COR-L47 (cell line): ENCODE data around the gene MYO18B.
A peak's percentile ranks its signal among the peaks of the same experiment; 100 is the strongest.
"Not testable (repeated sequence)": the region's sequence is repeated elsewhere in the genome, so short reads cannot be mapped to it uniquely, and the experiment has no call there.

Experiments
- DNase-seq: peaks from one replicate; lab custom pipeline; 2025; lab: John Stamatoyannopoulos, UW

MYO18B gene

DNA sequence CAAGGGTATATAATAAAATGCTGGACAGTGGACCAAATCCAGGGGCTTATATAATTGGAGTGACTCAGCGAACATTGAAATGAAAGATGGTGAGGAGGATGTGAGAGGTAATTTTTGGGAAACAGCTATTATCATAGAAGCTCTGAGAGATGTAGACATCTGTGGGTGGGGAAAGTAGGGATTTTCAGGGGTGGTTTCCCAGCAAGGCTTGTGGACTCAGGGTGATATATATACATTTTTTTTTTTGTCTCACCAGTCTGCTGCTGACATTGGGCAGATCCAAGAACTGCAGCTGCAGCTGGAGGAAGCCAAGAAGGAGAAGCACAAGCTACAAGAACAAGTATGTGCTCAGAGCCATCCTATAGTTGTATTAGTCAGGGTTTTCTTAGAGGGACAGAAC lies 208.1 kb downstream of the MYO18B start:
- DNase-seq: no peak

DNA sequence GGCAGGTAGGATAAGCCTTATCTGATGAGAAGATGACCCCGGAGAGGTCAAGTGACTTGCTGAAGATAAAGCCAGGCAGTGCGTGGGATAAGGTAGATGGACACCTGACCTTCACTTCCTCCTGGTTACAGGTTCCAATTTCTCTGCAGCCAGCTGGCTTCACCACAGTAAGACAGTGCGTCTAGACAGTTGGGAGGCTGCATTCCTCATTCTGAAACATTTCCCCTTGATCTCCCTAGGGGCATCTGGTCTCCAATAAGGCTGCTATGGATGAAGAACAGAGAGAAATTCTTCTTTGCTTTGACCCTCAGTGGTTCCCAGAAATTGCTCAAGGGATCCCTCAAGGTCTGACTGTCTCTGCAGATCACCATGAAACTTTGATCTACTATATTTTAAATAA lies 211.3 kb downstream of the MYO18B start:
- DNase-seq: no peak

GRCh38 chr22:25953919-25954318 lies 211.9 kb downstream of the MYO18B start:
- DNase-seq: no peak

- no peak for DNase-seq
Measured at GRCh38 chr22:25955323-25955722, 213.3 kb downstream of the MYO18B start.

DNA sequence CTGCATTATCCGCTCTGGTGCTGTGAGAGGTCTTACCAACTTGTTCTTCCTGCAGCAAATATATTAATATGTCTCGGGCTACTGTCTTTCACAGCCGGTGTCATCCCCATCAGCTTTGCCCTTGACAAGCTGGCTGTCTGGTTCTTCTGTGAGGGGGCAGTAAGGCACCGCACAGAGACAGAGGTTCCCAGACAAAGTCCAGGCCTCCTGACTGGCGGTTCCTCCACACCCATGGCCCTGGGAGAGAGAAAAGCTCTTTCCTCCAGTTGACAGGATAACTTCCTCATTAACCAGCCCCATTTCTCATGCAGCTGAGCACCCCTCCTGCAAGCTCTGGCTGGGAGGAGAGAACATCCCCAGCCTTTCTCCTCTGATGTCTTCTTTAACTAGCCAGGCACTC lies 214.8 kb downstream of the MYO18B start:
- no peak for DNase-seq

- no peak for DNase-seq
Measured at GRCh38 chr22:25959818-25960774, 218.1 kb downstream of the MYO18B start.

DNA sequence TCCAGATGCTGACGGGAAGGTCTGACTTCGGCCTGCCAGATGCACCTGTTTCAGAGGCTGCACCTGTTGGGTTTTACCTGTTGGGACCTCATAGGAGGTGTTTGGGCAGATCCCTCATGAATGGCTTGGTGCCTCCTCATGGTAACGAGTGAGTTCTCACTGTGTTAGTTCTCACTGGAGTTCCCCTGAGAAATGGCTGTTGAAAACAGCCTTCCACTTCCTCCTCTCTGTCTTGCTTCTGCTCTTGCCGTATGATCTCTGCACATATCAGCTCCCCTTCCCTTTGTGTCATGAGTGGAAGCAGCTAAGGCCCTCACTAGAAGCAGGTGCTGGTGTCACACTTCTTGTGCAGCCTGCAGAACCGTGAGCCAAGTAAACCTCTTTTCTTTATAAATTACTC lies 219.7 kb downstream of the MYO18B start:
- DNase-seq: no peak

GRCh38 chr22:25962711-25963110 lies 220.7 kb downstream of the MYO18B start:
- no peak for DNase-seq

- no peak for DNase-seq
Measured at GRCh38 chr22:25964961-25965730, 223.2 kb downstream of the MYO18B start.

DNA sequence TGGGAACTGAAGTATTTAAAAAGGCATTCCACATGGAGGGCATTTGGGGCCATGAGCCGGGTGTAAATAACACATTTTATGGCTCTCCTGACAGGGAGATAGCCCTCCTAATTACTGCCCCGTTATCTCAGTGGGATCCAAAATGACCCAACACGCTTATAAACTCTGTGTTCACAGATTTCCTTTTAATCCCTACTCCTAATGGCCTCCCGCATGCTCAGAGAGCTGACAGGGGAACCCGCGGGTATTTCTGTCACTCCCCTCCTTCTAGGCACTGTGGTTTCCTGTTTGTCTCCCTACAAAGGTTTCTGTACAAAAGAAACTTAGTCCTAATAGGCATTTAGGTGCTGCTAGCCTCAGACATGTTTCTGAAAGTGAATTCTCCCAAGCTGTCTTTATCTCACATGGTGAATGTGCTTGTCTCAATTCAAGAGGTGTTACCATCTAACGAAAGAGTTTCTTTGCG lies 224.5 kb downstream of the MYO18B start:
- DNase-seq: peak; percentile 22

GRCh38 chr22:25969286-25969685 lies 227.3 kb downstream of the MYO18B start:
- DNase-seq: no peak

DNA sequence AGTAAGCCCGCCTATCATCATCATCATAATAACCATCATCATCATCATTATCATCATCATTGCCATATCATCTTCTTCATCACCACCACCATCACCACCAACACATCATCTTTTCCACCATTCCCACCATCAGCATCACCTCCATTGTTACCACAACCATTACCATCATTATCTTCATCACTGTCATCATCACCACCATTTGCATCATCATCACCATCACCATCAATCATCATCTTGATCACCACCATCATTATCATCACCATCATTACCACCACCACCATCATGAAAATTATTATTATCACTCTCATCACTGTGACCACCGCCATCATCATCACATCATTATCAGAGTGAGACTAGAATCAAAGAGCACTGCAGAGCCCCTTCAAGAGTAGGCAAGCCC lies 227.9 kb downstream of the MYO18B start:
- DNase-seq: no peak

- DNase-seq: peak; percentile 89
Measured at GRCh38 chr22:25970374-25970911, 228.5 kb downstream of the MYO18B start.

- DNase-seq: no peak
Measured at GRCh38 chr22:25970999-25971811, 229.2 kb downstream of the MYO18B start.

GRCh38 chr22:25972397-25972796 lies 230.4 kb downstream of the MYO18B start:
- no peak for DNase-seq

DNA sequence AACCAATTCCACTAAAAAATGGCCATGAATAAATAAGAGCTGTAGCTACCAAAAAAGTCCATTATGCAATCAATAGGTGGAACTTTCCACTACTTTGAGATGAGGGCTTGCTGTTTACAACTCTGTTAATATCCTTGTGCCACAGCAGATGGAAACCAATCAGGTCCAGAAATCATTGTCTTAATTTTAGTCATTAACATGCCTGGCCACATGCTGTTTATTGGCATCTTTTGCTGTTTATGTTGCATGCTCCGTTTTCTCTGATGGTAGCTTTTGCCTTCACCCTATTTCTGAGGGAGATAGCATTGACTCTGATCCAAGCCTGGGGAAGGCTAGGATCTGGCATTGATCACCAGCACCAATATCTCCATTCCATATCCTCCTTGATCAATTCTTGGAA lies 234.4 kb downstream of the MYO18B start:
- DNase-seq: peak; percentile 37

GRCh38 chr22:25979968-25980367 lies 238.0 kb downstream of the MYO18B start:
- DNase-seq: no peak

GRCh38 chr22:25984911-25985310 lies 242.9 kb downstream of the MYO18B start:
- DNase-seq: not testable (repeated sequence)

DNA sequence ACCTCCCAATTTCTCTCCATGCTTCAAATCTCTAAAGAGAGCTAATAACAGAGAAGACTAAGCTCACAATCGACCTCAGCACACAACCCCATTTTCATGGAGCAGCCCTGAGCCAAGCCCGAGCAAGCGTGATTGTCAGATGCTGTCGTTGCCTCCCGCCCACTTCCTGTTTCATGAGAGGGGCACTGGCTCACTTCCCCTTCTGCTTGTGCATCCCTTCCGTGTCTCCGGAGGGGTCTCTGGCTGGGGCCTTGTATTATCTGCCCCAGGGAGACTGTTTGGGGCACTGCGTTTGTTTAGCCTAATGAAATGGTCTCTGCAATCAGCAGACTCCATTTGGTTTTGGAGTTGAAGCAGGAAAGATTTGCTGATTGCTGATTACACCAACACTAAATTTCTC lies 246.0 kb downstream of the MYO18B start:
- no peak for DNase-seq

GRCh38 chr22:25990940-25991339 lies 249.0 kb downstream of the MYO18B start:
- no peak for DNase-seq

DNA sequence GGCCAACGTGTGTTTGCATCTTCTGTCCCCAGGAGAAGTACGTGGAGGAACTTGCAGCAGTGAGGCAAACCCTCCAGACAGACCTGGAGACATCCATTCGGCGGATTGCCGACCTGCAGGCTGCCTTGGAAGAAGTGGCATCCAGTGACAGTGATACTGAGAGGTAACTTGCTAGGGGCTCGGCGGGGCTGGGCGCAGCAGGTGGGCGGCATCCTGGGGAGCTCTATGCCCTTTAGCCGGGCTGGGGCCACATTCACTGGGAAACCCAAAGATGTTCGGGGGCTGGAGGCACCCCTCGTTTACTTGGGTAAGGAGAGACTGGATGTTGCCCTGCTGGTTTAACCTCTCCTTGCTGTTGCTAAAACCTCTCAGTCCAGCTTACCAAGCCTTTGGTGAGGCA lies 250.3 kb downstream of the MYO18B start:
- no peak for DNase-seq

- DNase-seq: no peak
Measured at GRCh38 chr22:25996669-25997068, 254.7 kb downstream of the MYO18B start.
